NCI-H1694 (cell line): ENCODE measurements around the gene DUSP10.

Experiments
- DNase-seq: peaks from one replicate; lab custom pipeline; 2025; lab: John Stamatoyannopoulos, UW

Gene DUSP10

DNA sequence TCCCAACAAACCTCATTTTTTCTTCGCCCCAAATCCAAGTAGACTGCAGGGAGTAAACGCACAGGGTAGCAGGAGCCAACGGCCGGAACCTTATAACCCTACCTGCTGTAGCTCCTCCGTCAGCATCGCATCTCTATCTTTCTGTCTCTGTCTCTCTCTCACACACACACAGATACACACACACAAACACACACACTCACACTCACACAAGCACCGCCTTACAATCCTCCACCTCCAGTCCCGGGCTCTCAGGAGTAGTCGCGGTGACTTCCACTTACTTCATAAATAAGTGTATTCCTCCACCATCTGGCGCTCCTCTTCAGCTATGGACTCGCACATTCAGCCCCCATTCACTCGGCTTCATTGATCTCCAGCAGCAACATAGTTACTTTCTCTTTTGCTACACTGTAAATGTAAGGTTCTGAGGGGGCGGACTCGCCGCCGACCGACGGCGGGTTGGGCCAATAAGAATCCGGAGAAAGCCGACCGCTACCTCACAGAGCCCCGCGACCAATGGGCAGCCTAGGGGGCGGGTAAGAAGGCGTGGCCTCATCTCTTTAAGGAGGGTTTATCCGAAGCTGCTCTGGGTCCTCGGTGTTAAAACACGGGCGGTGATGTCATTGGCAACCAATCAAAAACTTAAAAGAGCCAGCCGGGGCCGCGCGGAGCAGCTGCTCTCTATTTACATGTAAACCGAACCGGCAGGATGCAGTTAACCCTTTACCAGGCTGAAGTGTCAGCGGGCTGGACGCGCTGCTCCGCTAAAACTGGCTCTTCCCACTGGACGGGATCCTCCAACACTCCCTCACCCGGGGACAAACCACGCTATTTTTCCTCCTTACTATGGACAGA, at the start of gene DUSP10:
DUSP10 (minus strand) TSS at position 387 of the 852 bp plus-strand sequence. CDS start 2,345 bp downstream, outside the sequence.
- DNase-seq = peak; percentile 99

DNA sequence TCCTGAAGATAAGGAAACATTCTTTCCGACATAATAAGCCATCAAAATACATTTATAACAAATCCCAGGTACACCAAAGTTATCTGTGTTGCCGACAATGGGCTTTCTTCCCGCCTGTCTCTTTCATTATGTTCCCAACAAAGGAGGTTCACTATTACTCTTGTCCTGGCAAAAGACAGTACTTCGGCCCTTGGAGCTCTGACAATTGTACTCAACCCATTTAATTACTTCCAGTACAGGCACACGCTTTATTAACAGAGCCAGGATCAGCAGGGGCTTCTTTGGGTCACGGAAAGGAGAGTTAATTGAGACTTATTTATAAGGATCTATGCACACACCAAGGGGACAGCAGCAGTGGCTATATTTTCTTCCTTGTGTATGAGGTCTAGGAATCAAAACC, 46.6 kb upstream of the DUSP10 start:
- DNase-seq = no peak

DNA sequence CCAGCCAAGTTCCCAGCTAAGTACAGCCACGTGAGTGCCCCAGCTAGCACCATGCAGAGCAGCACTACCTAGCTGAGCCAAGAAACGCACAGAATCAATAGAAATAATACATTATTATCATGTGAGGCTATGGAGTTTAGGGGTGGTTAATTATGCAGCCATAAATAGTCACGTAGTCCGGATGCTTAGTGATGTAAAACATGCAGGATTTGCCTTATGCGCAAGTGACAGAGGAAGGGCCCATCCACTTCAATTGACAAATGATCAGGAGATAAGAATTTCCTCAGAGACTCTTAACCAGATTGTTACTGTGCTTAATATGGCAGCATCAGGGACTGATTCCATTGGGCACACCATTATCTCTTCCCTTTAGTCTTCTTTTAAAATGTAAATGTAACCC, 44.8 kb upstream of the DUSP10 start:
- DNase-seq = no peak

DNA sequence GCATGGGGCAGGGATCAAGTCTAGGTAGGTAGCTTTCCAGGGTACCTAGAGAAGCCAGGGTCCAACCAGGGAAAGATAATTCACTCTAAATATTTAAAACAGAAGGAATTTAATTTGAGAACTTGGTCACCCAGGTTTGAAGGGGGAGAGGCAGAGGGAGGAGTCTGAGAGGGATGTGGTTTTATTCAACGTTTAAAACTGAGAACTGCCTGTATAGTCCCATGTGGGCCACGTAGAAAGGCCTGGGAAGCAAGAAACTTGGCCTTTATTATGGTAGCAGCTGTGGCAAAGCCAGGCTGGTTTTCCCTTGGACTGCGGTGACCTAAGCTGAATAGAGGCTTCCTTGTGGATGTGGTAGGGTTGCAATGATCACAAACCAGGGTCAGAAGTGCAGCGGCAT, 42.0 kb upstream of the DUSP10 start:
- DNase-seq = no peak

DNA sequence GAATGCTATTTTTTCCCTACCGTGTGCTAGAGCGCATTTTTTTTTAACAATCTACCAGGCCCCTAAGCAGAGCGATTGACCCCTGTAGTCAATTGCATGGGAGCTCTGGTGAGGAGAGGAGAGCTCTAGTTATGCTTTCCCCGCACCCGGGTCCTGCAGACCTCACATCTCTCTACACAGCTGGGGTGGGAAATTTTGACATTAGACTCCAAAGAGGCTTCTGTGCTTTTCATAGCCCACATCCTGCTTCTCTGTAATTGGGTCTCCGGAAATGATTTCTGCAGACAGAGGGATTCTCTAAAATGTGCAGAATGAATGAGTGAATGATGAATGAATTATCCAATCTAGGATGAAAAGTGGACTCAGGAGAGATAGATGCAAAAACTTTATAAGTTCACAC, 41.5 kb upstream of the DUSP10 start:
- no peak for DNase-seq

DNA sequence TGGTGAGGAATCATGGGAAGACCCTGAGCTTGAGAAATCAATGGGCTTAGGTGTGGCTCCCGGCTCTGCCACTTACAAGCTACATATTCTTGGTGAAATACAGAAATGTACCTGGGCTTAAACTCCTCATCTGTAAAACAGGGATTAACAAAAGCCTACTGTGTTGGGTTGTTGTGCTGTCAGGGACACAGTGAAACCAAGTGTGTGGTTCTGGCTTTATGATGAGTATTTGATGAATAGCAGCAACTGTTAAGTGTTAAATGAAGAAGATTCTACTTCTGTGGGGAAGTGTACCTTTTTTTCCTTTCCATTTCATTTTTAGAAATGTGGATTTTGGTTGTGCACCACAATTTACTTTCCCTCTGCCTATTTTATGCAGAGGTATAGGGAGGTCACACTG, 41.1 kb upstream of the DUSP10 start:
- DNase-seq = no peak

DNA sequence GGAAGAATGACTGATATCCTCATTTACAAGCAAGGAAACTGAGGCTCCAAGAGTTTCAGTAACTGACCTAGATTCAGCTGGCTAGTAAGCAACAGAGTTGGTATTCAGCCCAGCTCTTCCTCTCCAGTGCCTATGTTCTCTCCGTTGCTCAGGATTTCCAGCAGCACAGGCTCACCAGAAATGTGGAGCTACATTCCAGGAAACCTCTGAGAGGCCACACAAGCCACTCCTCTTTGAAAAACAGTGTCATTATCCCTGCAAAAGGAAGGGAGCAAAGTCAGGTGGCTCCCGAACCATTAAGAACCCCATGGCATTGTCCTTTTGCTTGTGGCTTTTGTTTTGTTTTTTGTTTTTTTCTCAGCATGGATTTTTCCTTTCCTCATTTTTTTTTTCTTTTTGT, 40.6 kb upstream of the DUSP10 start:
- DNase-seq = no peak

DNA sequence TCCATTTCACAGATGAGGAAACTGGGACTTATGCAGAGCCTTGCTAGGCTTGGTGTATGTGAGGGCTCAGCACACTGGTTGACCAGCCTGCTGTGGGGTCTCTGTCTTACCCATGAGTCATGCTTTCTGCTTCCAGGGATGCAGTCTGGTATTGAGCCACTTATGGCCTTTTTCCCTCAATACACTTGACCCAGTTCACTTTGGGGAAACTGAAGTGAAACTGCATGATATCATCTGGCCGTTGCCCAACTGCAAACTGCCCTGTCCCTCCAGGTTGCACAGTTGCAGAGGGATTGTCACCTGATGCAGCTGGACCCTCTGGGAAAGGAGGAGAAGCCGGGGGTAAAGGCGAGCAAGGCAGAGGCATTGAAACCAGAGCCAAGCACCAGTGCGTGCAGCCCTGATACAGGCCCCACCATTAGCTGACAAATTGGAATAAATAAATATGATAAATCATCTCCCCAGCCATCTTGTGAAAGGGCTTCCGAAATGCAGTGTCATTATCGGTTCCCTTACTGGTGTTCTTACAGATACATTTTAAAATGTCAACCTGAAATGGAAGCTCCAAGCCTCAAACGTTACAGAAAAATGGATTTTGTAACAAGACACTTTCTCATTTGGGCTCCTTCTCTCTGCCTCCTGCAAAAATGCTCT, 39.3 kb upstream of the DUSP10 start:
- DNase-seq = no peak

DNA sequence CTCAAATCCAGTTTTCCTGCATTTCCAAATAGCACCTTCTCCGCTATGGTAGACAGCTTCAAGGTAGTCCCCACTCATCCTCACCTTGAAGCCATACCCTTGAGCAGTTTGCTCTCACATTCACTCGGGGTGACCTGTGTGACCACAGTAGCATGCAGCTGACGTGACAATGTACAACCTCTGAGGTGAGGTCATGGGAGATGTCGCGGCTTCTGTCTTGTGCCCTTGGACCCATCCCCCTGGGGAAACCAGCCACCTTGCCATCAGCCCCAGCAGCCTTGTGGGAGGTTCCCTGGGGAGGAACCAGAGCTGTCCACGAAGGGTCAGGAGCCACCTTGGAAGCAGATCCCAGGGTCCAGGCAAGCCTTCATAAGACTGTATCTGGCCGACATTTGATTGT, 38.3 kb upstream of the DUSP10 start:
- DNase-seq = no peak

DNA sequence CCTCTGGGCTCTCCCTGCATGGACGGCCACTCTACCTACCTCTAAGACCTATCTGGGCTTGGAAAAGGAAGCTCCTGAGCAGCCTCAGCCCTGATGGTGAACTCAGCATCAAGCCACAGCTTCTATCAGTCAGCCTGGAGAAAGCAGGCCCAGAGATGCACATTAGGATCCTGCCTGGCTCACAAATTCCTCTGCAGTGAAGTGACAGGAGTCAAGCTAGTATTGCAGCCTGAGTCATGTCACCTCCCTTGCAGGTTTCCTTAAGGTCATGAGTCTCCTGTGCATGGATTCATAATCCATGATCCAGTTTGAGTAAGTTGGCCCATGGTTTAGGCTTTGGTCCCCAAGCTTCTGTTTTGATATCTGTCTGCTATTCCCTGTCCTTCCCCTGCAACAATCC, 37.9 kb upstream of the DUSP10 start:
- DNase-seq = no peak

DNA sequence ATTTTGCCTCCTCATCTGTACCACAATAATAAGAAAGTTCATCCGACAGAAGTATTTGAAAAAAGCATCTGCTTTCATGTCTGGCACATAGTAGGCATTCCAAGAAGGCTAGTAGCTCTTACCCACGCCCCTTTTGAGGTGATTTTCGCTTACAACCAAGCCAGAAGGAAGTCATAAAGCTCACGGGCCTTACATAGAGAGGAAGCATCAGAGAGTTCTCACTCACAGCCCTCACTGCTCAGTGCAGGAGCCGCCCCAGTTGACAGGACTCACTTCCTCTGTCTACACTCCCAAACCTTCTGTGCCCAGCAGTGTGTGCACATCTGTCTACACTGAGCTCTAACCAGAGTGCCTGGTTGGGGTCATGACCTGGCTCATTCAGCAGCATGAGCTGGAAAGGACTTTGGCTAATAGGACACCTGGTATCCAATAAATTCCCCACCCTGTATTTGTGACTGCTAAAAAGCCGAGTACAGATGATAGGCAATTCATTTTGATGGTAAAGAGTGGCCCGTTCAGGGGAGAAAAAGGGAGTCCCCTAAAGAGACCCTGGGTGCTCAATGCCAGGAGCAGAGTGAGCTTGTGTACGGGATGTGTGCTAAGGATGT, 36.8 kb upstream of the DUSP10 start:
- no peak for DNase-seq

DNA sequence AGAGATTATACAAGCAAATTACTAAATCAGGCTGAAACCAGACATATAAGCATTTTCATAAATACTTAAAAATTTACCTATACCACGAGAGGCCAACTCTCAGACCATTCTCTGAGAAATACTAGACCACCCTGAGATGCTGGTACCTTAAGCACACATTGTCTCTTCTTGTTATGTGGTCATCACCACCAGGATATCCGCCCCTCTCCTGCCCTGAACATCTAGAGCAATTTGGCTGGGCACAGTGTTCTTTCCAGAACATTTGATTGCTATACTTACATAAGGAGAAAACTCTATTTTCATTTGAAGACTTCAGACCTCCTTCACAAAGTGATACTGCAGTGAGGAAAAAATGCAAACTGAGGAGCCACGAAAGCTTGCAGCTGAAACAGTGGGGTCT, 36.2 kb upstream of the DUSP10 start:
- no peak for DNase-seq

DNA sequence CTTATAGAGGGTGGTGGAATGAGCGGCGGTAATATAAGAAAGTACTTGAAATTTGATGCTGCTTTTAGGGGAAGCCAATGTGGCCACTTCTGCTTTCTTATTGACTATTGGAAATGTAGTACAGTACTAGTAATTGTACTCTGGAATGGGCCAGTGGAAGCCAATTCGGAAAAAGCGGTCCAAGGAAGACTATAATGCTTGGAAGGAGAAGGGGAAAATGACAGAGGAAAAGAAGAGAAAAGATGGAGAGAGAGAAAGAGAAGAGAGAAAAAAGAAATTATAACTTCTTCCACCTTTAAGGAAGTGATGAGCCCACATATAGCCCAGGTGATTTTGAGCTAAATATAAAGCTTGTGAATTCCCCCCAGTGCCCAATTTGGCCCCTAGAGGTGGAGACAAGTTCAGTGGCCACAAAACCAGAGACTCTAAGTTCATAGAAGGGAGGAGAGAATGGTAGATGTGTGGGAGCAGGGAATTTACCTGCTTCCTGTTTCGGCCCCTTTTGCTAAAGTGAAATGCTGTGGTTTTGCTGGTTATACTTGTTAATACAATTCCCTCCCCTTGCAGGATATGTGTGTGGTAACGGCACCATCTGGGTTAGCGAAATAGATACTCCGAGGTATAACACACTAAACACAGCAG, 35.7 kb upstream of the DUSP10 start:
- no peak for DNase-seq

DNA sequence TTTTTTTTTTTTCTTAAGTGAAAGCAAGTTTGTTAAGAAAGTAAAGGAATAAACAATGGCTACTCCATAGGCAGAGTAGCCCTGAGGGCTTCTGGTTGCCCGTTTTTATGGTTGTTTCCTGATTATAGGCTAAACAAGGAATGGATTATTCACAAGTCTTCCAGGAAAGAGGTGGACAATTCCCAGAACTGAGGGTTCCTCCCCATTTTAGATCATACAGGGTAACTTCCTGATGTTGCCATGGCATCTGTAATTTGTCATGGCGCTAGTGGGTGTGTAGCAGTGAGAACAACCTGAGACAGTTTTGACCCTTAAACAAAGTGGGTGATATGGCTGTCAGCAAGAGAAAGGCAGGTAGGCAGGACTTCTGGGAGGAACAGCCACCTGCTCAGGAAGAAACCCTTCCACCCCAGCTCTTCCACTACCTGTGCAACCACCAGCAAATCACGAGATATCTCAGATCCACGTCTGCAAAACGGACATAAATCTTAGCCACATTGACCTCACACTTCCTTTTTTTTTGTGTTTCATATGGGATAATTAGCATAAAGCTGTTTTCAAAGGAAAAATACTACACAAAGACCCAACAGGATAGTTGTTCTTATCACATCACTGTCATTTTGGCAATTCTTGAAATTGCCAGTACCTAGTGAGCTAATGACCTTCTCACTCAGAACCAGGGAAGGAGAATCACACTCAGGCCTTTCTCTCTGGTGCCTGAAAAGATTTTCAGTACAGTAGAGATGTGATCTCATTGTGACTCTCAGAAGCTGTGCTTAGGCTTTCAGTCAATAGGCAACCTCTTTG, 34.8 kb upstream of the DUSP10 start:
- DNase-seq = no peak

DNA sequence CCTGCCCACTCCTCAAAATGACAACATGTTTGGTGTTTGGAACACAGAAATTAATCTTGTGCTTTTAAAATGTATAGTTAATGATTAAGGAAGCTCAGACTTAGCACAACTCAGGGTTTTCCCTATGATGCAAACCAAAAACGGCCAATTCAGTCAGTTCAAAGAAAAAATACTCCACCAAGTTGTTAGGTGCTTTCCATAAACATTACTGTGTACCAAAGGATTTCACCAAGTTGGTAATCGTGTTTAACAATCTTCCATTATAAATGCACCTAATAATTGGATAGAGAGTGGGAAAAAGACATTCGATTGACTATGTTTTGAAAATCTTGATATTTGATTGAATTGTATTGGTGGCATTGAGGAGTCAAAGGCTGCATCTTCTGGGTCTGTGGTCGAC, 33.3 kb upstream of the DUSP10 start:
- DNase-seq = no peak

DNA sequence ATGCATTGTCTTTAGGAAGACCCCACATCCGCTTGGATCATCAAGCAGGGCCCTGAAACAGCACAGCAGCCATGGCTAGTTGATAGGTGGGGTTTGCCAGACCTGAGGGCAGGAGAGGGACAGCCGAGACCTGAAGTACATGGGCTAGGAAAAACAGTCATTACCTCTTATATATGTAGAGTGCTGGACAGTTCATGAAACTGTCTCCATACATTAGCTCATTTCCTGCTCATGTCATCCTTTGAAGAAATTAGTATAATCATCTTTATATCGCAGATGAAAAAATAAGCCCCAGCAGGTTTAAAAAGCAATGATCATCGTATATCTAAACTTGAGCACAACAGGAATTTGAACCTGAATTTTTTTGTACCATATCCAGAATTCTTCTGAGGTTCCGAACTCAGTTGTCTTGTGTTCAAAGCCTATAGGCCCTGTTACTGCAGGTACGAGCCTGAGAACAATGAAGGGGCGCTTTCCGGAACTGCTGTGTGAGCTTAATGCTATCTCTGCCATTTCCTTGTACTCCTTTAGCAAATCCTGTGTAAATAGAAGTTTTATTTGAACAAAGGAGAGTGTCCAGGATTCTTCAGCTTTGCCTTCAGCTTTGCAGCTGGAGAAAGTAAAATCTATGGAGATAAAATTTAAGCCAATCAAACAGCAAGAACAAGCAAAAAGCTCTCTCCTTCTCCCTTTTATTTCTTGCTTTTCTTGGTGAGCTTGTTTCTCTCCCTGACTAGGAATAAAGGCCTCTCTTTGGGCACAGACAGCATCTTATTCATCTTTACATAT, 32.4 kb upstream of the DUSP10 start:
- DNase-seq = no peak

DNA sequence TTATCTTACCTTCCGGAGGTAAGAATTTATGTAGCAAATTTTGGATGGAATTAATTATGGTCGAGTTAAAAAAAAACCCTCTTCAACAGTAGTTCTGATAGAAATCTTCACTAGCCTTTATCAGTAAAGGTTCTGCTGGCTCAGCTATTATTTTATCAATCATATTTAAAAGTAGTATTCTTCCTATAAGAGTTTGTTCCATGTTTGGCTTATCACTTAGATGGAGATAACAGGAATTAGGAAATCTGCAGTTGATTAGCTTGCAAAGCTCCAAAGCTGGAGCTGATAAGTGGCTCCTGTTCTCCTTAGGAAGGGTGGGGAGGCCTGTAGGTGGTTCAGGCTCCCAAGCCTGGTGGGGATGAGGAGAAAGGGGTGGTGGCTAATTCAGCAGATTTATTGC, 31.5 kb upstream of the DUSP10 start:
- no peak for DNase-seq

DNA sequence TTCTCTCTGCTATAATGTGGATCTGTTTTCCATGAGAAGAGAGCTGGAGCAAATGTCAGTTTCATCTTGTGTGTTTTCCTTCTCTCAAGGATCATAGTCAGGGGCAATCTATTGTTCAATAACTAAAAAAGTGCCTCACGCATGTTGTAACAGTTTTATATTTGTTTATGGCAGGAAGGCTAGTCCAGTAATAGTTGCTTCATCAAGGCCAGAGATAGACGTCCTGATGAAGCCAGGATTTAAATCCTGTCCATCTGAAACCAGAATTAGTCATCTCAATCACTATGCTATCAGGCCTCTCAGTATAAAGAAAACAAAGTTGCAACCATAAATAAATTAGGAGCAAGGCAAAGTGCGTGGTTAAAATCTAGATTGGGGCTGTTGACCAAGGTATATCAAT, 30.2 kb upstream of the DUSP10 start:
- DNase-seq = no peak

DNA sequence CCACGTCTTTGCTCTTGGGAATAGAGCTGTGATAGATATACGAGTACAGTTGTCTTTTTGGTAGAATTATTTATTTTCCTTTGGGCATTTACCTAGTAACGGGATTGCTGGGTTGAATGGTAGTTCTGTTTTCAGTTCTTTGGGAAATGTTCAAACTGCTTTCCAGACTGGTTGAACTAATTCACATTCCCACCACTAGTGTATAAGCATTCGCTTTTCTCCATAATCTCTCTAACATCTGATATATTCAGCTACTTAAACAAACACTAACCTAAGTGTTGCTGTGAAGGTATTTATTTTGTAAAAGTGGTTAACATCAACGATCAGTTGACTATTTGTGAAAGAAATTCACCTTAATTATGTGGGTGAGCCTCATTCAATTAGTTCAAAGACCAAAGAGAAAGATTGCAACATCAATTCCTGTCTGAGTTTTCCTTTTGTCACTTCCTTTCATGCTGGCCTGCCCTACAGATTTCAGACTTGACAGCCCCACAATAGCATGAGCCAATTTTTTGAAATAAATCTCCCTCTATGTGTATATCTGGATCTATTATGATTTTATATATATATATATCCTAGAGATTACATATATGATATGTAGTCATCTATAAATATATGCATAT, 26.7 kb upstream of the DUSP10 start:
- DNase-seq = no peak

DNA sequence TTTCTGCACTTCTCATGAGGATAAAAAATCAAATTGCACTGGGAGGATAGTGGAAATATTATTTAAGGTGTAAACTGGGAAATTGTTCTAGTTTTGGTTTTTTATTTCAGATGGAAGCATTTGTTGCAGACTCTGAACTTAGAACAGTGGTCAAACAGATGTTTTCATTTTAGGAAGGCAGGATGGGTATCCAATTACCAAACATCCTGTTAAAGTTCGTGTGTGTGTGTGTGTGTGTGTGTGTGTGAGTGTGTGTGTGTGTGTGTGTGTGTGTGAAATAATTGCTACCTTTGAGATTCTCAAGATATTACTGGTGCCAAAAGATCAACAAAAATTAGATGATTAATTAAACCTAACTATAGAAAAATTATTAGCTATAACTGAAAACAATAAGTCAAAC, 24.3 kb upstream of the DUSP10 start:
- DNase-seq = no peak

DNA sequence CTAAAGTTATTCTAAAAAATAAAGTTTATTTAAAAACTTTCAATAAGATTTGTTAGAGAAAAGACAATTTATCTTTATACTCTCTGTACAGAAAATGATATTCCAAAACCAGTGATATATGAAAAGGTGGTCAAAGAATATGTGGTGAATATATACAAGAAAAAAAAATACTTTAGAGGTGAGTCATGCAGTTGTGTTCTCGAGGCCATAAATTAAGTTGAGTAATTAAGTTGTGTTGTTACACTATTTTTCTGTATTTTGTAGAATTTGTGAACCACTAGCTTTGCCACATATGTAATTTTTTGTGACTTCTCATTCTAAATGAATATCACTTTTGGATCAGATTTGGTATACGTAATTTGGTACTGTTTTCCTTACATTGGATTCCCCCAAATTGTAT, 23.6 kb upstream of the DUSP10 start:
- DNase-seq = no peak
